IMR-90 (cell line): ENCODE data around the gene LRRN2. TPM values are rescaled to one million over a fixed set of nuclear protein-coding genes. Genes with fewer than 3 reads are reported as not detected.

Source experiments
- ATAC-seq: fragments of 200-7000 bp; cut with Tn5 transposase; 2 replicates; pipeline ENCODE4 v1.9.1; 2020; ENCODE audit warnings: low read depth, mild to moderate bottlenecking, moderate library complexity
- BruUV-seq: library from RNA; stranded (reverse); fragments of 400-500 nt; replicated peaks from 2 replicates; lab custom pipeline; 2021; lab: Mats Ljungman, UMichigan
- CTCF ChIA-PET: fragments of 300-600 bp; formaldehyde crosslinking; extraction: SDS; loops from one replicate; lab custom pipeline; 2021; ENCODE audit warnings: antibody characterized with exemption; lab: Yijun Ruan, JAX
- POLR2A ChIA-PET: fragments of 300-600 bp; sonication (Branson Sonifier 250); formaldehyde crosslinking; loops from one replicate; lab custom pipeline; 2022; ENCODE audit warnings: antibody characterized with exemption; ENCODE audit not compliant: unreplicated experiment; lab: Charles Lee
- DNase-seq: peaks from one replicate; pipeline ENCODE4 v3.0.0; 2013
- H2AFZ ChIP-seq: replicated peaks from 2 replicates; pipeline ENCODE3; 2013; ENCODE audit warnings: low read length, mild to moderate bottlenecking; ENCODE audit not compliant: poor library complexity
- H2AK5ac ChIP-seq: 2 replicates; pipeline ENCODE4 v1.6.1; 2013; ENCODE audit warnings: low read depth, low read length, inconsistent platforms
- H2AK9ac ChIP-seq: replicated peaks from 2 replicates; pipeline ENCODE3; 2013; ENCODE audit warnings: mild to moderate bottlenecking, low read depth, low read length, moderate library complexity; ENCODE audit not compliant: poor library complexity
- H2BK120ac ChIP-seq: 2 replicates; pipeline ENCODE4 v1.6.1; 2013; ENCODE audit warnings: low read depth, low read length, inconsistent platforms
- H2BK15ac ChIP-seq: 3 replicates; pipeline ENCODE4 v1.6.1; 2013; ENCODE audit warnings: low read depth, low read length, inconsistent platforms
- H2BK20ac ChIP-seq: 2 replicates; pipeline ENCODE4 v1.6.1; 2013; ENCODE audit warnings: low read depth, mild to moderate bottlenecking, inconsistent platforms, low read length, moderate library complexity
- H2BK5ac ChIP-seq: 2 replicates; pipeline ENCODE4 v1.6.1; 2013; ENCODE audit warnings: mild to moderate bottlenecking, low read depth, low read length, inconsistent platforms; ENCODE audit not compliant: poor library complexity, severe bottlenecking
- H3K14ac ChIP-seq: replicated peaks from 2 replicates; pipeline ENCODE4 v1.6.1; 2013; ENCODE audit warnings: low read depth, low read length, inconsistent platforms
- H3K18ac ChIP-seq: 2 replicates; pipeline ENCODE4 v1.6.1; 2013; ENCODE audit warnings: low read depth, low read length, control low read depth
- H3K23ac ChIP-seq: 2 replicates; pipeline ENCODE4 v1.6.1; 2013; ENCODE audit warnings: low read depth, low read length, inconsistent platforms
- H3K27ac ChIP-seq: 2 replicates; pipeline ENCODE4 v1.5.1; 2013; ENCODE audit warnings: mild to moderate bottlenecking, control low read depth, low read length; ENCODE audit not compliant: insufficient read depth
- H3K27me3 ChIP-seq: 2 replicates; pipeline ENCODE4 v1.6.1; 2013; ENCODE audit warnings: low read length; ENCODE audit not compliant: control insufficient read depth, insufficient read depth
- H3K36me3 ChIP-seq: 2 replicates; pipeline ENCODE4 v1.6.1; 2013; ENCODE audit warnings: low read length, mixed read lengths; ENCODE audit not compliant: control insufficient read depth, insufficient read depth
- H3K4ac ChIP-seq: 2 replicates; pipeline ENCODE4 v1.6.1; 2013; ENCODE audit warnings: low read depth, low read length, inconsistent platforms
- H3K4me1 ChIP-seq: 2 replicates; pipeline ENCODE4 v1.6.1; 2013; ENCODE audit warnings: low read length, mixed read lengths; ENCODE audit not compliant: control insufficient read depth, insufficient read depth
- H3K4me2 ChIP-seq: 2 replicates; pipeline ENCODE4 v1.6.1; 2013; ENCODE audit warnings: low read depth, mild to moderate bottlenecking, control low read depth, low read length, moderate library complexity
- H3K4me3 ChIP-seq: 2 replicates; pipeline ENCODE4 v1.5.1; 2013; ENCODE audit warnings: low read depth, mild to moderate bottlenecking, control low read depth, low read length, moderate library complexity; ENCODE audit not compliant: insufficient read depth
- H3K56ac ChIP-seq: 2 replicates; pipeline ENCODE4 v1.6.1; 2013; ENCODE audit warnings: low read length, inconsistent platforms; ENCODE audit not compliant: insufficient read depth; ENCODE audit errors: extremely low read depth
- H3K79me1 ChIP-seq, 2 experiments: 2 replicates each; pipeline ENCODE4 v1.6.1; 2013; ENCODE audit warnings: low read length in 2 of 2, inconsistent platforms in 1 of 2, low read depth in 1 of 2
- H3K9ac ChIP-seq: 2 replicates; pipeline ENCODE4 v1.6.1; 2013; ENCODE audit warnings: low read depth, low read length, control low read depth
- H3K9me1 ChIP-seq: 2 replicates; pipeline ENCODE4 v1.6.1; 2013; ENCODE audit warnings: low read length, inconsistent platforms; ENCODE audit not compliant: insufficient read depth
- H3K9me3 ChIP-seq: 2 replicates; pipeline ENCODE4 v1.6.1; 2013; ENCODE audit warnings: low read length; ENCODE audit not compliant: control insufficient read depth, insufficient read depth
- H4K20me1 ChIP-seq: 2 replicates; pipeline ENCODE4 v1.6.1; 2013; ENCODE audit warnings: low read length, inconsistent platforms; ENCODE audit not compliant: insufficient read depth
- H4K5ac ChIP-seq: 2 replicates; pipeline ENCODE4 v1.6.1; 2013; ENCODE audit warnings: mild to moderate bottlenecking, low read depth, low read length, control low read depth
- H4K8ac ChIP-seq, 2 experiments: 2 replicates each; pipeline ENCODE4 v1.6.1; 2013; ENCODE audit warnings: low read depth in 2 of 2, low read length in 2 of 2, control low read depth in 1 of 2, inconsistent platforms in 1 of 2
- H4K91ac ChIP-seq: 2 replicates; pipeline ENCODE4 v1.6.1; 2013; ENCODE audit warnings: low read depth, low read length, inconsistent platforms; ENCODE audit not compliant: insufficient read depth
- BHLHE40 ChIP-seq: fragments of 150-350 bp; IDR thresholded peaks from 2 replicates; pipeline ENCODE4 v1.6.1; 2016; ENCODE audit warnings: mild to moderate bottlenecking, low read depth, low read length
- CEBPB ChIP-seq: IDR thresholded peaks from 2 replicates; pipeline ENCODE4 v1.6.1; 2012; ENCODE audit warnings: low read depth, low read length, improper control_type of control experiment
- MAFK ChIP-seq: IDR thresholded peaks from 2 replicates; pipeline ENCODE4 v1.6.1; 2012; ENCODE audit warnings: low read depth, low read length, improper control_type of control experiment
- MAZ ChIP-seq: IDR thresholded peaks from 2 replicates; pipeline ENCODE4 v1.6.1; 2012; ENCODE audit warnings: low read depth, mild to moderate bottlenecking, low read length, improper control_type of control experiment, moderate library complexity, borderline replicate concordance
- MXI1 ChIP-seq: IDR thresholded peaks from 2 replicates; pipeline ENCODE4 v1.6.1; 2012; ENCODE audit warnings: low read depth, mild to moderate bottlenecking, low read length, moderate library complexity, borderline replicate concordance
- POLR2A ChIP-seq: IDR thresholded peaks from 2 replicates; pipeline ENCODE4 v1.6.1; 2012; ENCODE audit warnings: mild to moderate bottlenecking, low read depth, low read length
- RAD21 ChIP-seq: IDR thresholded peaks from 2 replicates; pipeline ENCODE4 v1.6.1; 2012; ENCODE audit warnings: low read length, improper control_type of control experiment
- RFX5 ChIP-seq: IDR thresholded peaks from 2 replicates; pipeline ENCODE4 v1.8.0; 2012; ENCODE audit warnings: low read depth, mild to moderate bottlenecking, low read length, moderate library complexity
- SMC3 ChIP-seq: fragments of 150-350 bp; IDR thresholded peaks from 2 replicates; pipeline ENCODE4 v1.6.1; 2016; ENCODE audit warnings: low read depth, mild to moderate bottlenecking, antibody characterized with exemption, low read length, moderate library complexity
- WGBS, 2 experiments: methylation state at CpG; one replicate each; pipeline versions ENCODE4 v1.1.5 to v1.1.7; 2013; ENCODE audit warnings: missing lambda C conversion rate in 2 of 2; ENCODE audit not compliant: insufficient read length in 1 of 2; ENCODE audit errors: extremely low coverage in 2 of 2; 5-methylcytosine and 5-hydroxymethylcytosine counted together
- dilution Hi-C: fragments of 300-500 bp; cut with HindIII; formaldehyde crosslinking; loops from one replicate; pipeline ENCODE4 v1.14.3; 2018; ENCODE audit warnings: low sequenced_read_pairs; ENCODE audit not compliant: unreplicated experiment
- in situ Hi-C: fragments of 300-500 bp; cut with MboI; formaldehyde crosslinking; loops from 3 replicates; pipeline ENCODE4 v1.14.3; 2019; ENCODE audit warnings: low sequenced_read_pairs, inconsistent platforms, mixed read lengths
- intact Hi-C: fragments of 100-400 bp; cut with micrococcal nuclease; formaldehyde crosslinking; loops from 2 replicates; pipeline ENCODE4 v1.10.0; 2022
- polyA plus RNA-seq, 3 experiments: library from polyadenylated mRNA; depleted of rRNA; stranded (reverse); fragments of >200 nt; gene quantifications; 2 replicates each; pipeline ENCODE4 v1.2.3, GENCODE V29; 2012; ENCODE audit warnings: low replicate concordance in 1 of 3
- total RNA-seq: library from RNA; depleted of rRNA; stranded (reverse); fragments of >200 nt; gene quantifications from 2 replicates; pipeline ENCODE4 v1.2.3, GENCODE V29; 2012
- TF ChIP-seq, protein P1 (sequence below): conservative IDR thresholded peaks from 2 replicates; pipeline ENCODE4 v1.5.1; 2012; ENCODE audit warnings: mild to moderate bottlenecking, low read depth, low read length, improper control_type of control experiment
- TF ChIP-seq, protein P2 (sequence below): fragments of 150-350 bp; IDR thresholded peaks from 2 replicates; pipeline ENCODE4 v1.6.1; 2017; ENCODE audit warnings: mild to moderate bottlenecking, antibody characterized with exemption, low read length, low read depth
- TF ChIP-seq, protein P3 (sequence below): fragments of 150-350 bp; IDR thresholded peaks from 2 replicates; pipeline ENCODE4 v1.6.1; 2016; ENCODE audit warnings: low read depth, mild to moderate bottlenecking, low read length, moderate library complexity, borderline replicate concordance

Gene LRRN2
- total and polyA plus RNA-seq, 2 of the 4 experiments (the other 2 are of a cell fraction) = not detected

DNA sequence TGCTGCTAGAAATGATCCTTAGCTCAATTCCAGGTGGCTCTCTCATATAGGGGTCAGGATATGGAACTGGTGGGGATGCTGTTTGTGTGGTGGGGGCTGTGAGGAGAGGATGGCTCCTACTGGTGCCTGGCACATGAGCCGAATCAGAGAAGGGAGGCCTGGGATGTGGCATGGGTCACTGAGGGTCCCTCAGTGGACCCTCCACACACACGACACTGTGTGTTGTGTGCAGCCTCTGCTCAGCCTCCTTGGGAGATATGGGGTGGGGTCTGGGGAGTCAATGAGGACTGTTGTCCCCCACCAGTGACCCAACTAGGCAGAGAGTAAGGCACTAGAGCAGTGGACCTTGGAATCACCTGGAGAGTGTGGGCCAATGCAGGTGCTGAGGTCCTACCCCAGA is 3.2 kb upstream of the LRRN2 start:
- 0 out of 2 replicates have a peak, but pooled peaks cover 5% of the 10 kb centered on the region for H4K20me1 ChIP-seq
- H2BK5ac ChIP-seq = no peak overlapping the region
- H3K56ac ChIP-seq = no peak overlapping the region
- in situ Hi-C loops (no loop called here), intact Hi-C loops (no loop called here), dilution Hi-C loops (no loop called here)
- H3K4me3 ChIP-seq = no peak overlapping the region
- H4K8ac ChIP-seq = no peak overlapping the region
- no peak overlapping the region for H4K5ac ChIP-seq
- H3K14ac ChIP-seq = no peak overlapping the region
- ChIA-PET CTCF (no interaction called here), POLR2A (no interaction called here)
- no peaks in the 10 kb centered on the region for H3K79me1 ChIP-seq
- no peaks in the 10 kb centered on the region for H3K36me3 ChIP-seq
- H3K9ac ChIP-seq = no peak overlapping the region
- H3K27ac ChIP-seq = no peak overlapping the region
- no peak overlapping the region for H2BK15ac ChIP-seq
- H3K4me2 ChIP-seq = no peak overlapping the region
- no peak overlapping the region for H2AK9ac ChIP-seq
- no peak for ATAC-seq
- no peaks in the 10 kb centered on the region for H3K9me3 ChIP-seq
- no peaks in the 10 kb centered on the region for H3K9me1 ChIP-seq
- no peak overlapping the region for H2AFZ ChIP-seq
- TF ChIP-seq MAFK (no peak), CEBPB (no peak), RFX5 (no peak), BHLHE40 (no peak), POLR2A (no peak), MAZ (no peak), MXI1 (no peak), RAD21 (no peak), SMC3 (no peak)
- TF ChIP-seq, protein P1, sequence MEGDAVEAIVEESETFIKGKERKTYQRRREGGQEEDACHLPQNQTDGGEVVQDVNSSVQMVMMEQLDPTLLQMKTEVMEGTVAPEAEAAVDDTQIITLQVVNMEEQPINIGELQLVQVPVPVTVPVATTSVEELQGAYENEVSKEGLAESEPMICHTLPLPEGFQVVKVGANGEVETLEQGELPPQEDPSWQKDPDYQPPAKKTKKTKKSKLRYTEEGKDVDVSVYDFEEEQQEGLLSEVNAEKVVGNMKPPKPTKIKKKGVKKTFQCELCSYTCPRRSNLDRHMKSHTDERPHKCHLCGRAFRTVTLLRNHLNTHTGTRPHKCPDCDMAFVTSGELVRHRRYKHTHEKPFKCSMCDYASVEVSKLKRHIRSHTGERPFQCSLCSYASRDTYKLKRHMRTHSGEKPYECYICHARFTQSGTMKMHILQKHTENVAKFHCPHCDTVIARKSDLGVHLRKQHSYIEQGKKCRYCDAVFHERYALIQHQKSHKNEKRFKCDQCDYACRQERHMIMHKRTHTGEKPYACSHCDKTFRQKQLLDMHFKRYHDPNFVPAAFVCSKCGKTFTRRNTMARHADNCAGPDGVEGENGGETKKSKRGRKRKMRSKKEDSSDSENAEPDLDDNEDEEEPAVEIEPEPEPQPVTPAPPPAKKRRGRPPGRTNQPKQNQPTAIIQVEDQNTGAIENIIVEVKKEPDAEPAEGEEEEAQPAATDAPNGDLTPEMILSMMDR = no peak
- TF ChIP-seq, protein P2, sequence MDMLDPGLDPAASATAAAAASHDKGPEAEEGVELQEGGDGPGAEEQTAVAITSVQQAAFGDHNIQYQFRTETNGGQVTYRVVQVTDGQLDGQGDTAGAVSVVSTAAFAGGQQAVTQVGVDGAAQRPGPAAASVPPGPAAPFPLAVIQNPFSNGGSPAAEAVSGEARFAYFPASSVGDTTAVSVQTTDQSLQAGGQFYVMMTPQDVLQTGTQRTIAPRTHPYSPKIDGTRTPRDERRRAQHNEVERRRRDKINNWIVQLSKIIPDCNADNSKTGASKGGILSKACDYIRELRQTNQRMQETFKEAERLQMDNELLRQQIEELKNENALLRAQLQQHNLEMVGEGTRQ = no peak
- TF ChIP-seq, protein P3, sequence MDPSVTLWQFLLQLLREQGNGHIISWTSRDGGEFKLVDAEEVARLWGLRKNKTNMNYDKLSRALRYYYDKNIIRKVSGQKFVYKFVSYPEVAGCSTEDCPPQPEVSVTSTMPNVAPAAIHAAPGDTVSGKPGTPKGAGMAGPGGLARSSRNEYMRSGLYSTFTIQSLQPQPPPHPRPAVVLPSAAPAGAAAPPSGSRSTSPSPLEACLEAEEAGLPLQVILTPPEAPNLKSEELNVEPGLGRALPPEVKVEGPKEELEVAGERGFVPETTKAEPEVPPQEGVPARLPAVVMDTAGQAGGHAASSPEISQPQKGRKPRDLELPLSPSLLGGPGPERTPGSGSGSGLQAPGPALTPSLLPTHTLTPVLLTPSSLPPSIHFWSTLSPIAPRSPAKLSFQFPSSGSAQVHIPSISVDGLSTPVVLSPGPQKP = no peak
- no peak overlapping the region for H3K4ac ChIP-seq
- no peaks in the 10 kb centered on the region for H3K4me1 ChIP-seq
- DNase-seq = no peak
- H3K23ac ChIP-seq = no peak overlapping the region
- peaks cover 41% of the 10 kb centered on the region for H3K27me3 ChIP-seq
- H2BK120ac ChIP-seq = no peak overlapping the region
- no peak overlapping the region for H3K18ac ChIP-seq
- no CpG with 5 or more reads among the region's 2 CpGs for WGBS, 2 experiments
- H2BK20ac ChIP-seq = no peak overlapping the region
- H2AK5ac ChIP-seq = no peak overlapping the region
- H4K91ac ChIP-seq = no peak overlapping the region
- no TSS peak for BruUV-seq
